Coronary artery (tissue), 2 donors: Measurements from ENCODE around the gene PLAC1.

ENCODE experiments used
- DNase-seq: peaks from one replicate; pipeline ENCODE4 v3.0.0-alpha.2; 2017; ENCODE audit warnings: low spot score
- H3K27ac ChIP-seq, 2 donors: fragments of 200-600 bp; sonication (generic); one replicate each; pipeline ENCODE4 v1.5.1; 2016 to 2019
- H3K4me3 ChIP-seq: fragments of 200-600 bp; sonication (generic); 2 replicates; pipeline ENCODE4 v1.5.1; 2016; ENCODE audit warnings: mild to moderate bottlenecking, moderate library complexity
- TF ChIP-seq, protein P1 (sequence below): fragments of 200-600 bp; sonication (generic); IDR thresholded peaks from one replicate; pipeline ENCODE4 v1.5.1; 2019; ENCODE audit warnings: antibody characterized with exemption

PLAC1 gene

DNA sequence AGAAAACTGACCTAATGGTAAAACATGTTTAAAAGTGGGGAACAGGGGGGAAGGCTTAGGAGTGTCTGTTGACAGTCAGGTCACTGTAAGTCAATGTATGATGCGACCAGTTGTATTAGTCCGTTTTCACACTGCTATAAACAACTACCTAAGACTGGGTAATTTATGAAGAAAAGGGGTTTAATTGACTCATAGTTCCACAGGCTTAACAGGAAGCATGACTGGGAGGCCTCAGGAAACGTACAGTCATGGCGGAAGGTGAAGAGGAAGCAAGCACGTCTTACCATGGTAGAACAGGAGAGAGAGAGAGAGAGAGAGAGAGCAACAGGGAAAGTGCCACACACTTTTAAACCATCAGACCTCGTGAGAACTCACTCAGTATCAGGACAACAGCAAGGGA lies 13.0 kb upstream of the PLAC1 start:
- DNase-seq: no peak
- TF ChIP-seq, protein P1, sequence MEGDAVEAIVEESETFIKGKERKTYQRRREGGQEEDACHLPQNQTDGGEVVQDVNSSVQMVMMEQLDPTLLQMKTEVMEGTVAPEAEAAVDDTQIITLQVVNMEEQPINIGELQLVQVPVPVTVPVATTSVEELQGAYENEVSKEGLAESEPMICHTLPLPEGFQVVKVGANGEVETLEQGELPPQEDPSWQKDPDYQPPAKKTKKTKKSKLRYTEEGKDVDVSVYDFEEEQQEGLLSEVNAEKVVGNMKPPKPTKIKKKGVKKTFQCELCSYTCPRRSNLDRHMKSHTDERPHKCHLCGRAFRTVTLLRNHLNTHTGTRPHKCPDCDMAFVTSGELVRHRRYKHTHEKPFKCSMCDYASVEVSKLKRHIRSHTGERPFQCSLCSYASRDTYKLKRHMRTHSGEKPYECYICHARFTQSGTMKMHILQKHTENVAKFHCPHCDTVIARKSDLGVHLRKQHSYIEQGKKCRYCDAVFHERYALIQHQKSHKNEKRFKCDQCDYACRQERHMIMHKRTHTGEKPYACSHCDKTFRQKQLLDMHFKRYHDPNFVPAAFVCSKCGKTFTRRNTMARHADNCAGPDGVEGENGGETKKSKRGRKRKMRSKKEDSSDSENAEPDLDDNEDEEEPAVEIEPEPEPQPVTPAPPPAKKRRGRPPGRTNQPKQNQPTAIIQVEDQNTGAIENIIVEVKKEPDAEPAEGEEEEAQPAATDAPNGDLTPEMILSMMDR: no peak
- Histone ChIP-seq H3K4me3 (no peak overlapping the region), H3K27ac (no peak overlapping the region)

DNA sequence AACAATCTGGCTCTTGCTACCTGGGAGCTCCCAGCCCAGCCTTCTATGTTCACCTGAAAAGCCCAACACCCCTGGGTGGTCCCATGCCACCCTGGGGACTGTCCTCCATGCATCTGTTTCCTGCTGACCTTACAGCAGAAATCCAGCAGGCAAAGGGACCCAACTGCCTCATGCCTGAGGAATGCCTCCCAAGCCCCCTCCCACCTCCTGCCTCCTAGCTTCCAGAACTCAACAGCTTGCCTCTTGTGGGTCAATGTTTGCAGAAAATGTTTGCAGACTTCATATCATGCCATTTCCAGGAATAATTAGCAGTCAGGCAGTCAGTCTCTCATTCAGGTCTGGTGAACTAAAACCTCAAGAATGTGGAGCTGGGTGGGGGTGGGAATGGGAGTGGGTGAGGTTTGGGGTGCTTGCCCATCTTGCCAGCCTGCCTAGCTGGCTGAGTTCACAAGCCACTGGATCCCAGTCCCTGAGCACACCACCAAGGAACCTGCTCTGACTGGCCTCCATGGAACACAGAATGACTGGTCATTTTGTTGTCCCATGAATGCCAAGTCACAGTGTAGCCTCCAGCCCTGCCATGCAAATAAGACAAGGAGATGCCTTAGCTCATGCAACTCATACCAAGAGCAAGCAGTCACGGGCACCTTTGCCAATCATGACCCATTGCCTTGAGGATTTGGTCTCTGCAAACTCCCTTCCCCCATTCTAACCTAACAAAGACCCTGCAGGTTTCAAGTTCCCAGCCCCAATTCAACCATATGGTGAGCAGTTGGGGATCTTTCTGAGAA lies 12.1 kb upstream of the PLAC1 start:
- TF ChIP-seq, protein P1: no peak
- no peak overlapping the region for H3K4me3 ChIP-seq
- DNase-seq: no peak
- H3K27ac ChIP-seq: no peak overlapping the region

DNA sequence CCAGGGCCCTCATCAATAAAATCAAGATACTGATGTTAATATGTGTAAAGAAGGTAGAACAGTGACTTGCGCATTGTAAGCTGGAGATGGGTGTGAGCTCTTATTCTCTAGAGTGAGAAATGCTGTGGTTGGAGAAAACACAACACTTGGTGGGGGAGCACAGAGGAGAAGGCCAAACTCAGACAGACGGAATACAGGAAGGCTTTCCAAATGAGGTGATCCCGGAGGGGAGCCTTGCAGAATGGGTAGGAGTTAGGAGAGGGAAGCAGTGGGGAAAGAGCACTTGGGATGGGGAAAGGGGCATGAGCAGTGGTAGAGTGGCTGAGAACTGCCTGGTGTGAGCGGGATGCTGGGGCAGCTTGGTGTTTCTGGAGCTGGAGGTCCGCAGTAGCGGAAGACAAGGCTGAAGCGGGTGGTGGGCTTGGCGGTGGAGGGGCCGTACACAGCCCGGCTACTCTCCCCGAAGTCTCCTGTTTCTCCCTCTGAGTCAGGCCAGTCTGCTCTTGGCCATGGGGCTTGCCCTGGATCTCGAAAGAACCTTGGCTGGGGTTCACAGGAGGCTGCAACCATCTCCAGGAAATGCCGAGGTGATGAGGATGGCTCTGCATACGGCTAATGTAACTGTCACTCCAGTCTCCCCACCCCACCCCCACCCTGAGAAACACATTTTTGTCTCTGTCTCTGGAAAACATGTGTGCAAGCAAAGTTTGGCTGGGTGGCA lies 11.3 kb upstream of the PLAC1 start:
- H3K4me3 ChIP-seq: no peak overlapping the region
- no peak overlapping the region for H3K27ac ChIP-seq
- no peak for DNase-seq
- TF ChIP-seq, protein P1: no peak

DNA sequence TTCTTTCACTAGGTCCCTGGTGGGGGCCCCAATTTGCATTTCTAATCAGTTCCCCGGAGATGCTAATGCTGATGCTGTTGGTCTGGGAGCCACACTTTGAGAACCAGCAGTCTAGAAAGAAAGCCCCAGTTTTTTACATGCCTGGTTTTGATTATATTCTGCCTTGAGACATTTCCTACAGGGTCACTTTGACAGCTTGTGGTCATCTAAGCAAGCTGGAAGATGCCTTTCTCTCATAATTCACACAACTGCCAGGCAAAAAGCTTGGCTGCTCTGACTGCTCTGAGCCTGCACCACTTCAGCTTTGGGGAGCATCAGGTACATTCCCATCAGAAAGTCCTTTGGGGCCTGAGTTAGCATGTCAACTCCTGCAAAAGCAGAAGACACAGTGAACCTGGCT lies 5.9 kb upstream of the PLAC1 start:
- TF ChIP-seq, protein P1: no peak
- Histone ChIP-seq H3K27ac (no peak overlapping the region), H3K4me3 (no peak overlapping the region)
- DNase-seq: no peak

DNA sequence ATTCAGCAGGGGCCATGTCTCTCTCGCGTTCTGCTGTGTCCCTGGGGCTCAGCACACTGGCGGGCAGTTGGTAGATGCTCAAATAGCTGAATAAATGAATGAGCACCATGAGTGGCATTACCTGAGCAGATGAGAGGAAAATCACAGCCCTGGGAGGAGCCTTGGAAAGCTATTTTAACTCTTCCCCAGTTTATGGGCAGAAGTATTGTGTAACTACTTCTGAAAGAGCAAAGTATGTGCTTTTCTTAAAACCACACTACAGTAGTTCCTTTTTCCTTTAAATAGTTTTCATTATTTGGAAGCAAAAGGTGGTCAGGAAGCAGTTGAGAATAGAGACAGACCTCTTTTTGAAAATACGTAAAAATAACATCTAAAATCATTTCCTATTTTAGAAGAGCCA lies 3.0 kb upstream of the PLAC1 start:
- no peak for DNase-seq
- H3K27ac ChIP-seq: no peak overlapping the region
- TF ChIP-seq, protein P1: no peak
- H3K4me3 ChIP-seq: no peak overlapping the region

DNA sequence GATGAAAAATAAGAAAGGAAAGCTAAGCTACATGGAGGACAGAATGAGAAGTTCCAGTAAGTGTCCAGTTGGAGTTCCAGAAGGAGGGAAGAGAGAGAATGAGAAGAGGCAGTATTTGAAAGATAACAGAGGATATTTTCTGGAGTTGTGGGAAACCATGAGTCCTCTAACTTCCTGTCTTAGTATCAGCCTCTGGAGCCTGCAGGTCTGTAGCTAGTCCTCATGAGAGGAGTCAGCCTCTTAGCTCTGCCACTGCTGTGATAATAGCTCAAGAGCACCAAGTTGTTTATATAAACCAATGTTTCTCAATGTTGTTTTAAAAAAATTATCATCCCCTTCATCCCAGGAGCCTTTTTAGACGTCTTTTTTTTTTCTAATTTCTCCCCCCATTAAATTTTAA lies 2.4 kb upstream of the PLAC1 start:
- Histone ChIP-seq H3K27ac (no peak overlapping the region), H3K4me3 (no peak overlapping the region)
- TF ChIP-seq, protein P1: no peak
- DNase-seq: no peak

DNA sequence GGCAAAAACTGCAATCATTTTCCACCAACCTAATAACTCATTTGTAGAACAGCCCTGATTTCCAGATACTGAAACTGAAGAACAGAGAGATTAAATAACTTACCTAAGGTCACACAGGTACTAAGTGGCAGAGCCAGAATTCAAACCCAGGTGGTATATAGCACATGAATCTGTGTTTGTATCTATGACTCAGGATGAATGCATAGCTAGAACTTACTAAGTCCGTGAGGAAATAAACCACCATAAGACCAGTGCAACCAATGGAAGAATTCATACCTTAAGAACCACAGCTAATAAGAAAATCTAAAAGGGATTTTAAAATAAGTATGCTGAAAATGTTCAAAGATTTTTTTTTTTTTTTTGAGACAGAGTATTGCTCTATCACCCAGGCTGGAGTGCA lies 1.5 kb upstream of the PLAC1 start:
- Histone ChIP-seq H3K27ac (no peak overlapping the region), H3K4me3 (no peak overlapping the region)
- TF ChIP-seq, protein P1: no peak
- no peak for DNase-seq
